BE2C (cell line): ENCODE data around the gene MND1.

ENCODE experiments used
- DNase-seq: peaks from one replicate; pipeline ENCODE4 v3.0.0-alpha.2; 2020
- H3K27me3 ChIP-seq: fragments of 250-450 bp; sonication (Bioruptor Pico); 2 replicates; pipeline ENCODE4 v1.5.1; 2020; ENCODE audit warnings: mild to moderate bottlenecking
- H3K36me3 ChIP-seq: fragments of 250-450 bp; sonication (Bioruptor Pico); 2 replicates; pipeline ENCODE4 v1.5.1; 2020; ENCODE audit warnings: mild to moderate bottlenecking
- H3K4me1 ChIP-seq: fragments of 250-450 bp; sonication (Bioruptor Pico); 2 replicates; pipeline ENCODE4 v1.5.1; 2020
- H3K4me3 ChIP-seq: 2 replicates; pipeline ENCODE4 v1.5.1; 2011; ENCODE audit warnings: low read depth, low read length
- H3K9me3 ChIP-seq: fragments of 250-450 bp; sonication (Bioruptor Pico); 2 replicates; pipeline ENCODE4 v1.5.1; 2020
- TF ChIP-seq, protein P1 (sequence below): IDR thresholded peaks from 2 replicates; pipeline ENCODE4 v1.5.1; 2012; ENCODE audit warnings: mild to moderate bottlenecking, low read depth, low read length

MND1 gene

DNA sequence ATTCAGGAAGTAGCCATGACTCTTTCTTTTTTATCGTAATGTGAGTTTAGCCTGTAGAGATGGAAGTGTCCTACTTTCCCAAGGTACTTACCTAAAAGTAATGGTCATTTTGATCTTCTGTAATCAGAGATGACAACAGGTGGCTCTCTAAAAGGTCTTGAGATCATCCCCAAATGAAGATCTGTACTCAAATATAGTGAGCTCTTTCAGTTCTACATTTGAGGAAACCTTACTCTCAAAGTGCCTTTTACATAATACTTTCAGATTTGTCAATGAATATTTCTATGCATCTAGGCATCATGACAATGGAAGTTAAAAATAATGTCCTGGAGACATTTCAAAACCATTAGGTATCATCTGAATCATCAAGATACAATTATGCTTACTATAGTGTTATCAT is 17.2 kb upstream of the MND1 start:
- Histone ChIP-seq H3K27me3 (no peaks in the 10 kb centered on the region), H3K9me3 (no peaks in the 10 kb centered on the region), H3K4me3 (no peak overlapping the region), H3K36me3 (peaks cover 39% of the 10 kb centered on the region), H3K4me1 (no peaks in the 10 kb centered on the region)
- no peak for DNase-seq
- TF ChIP-seq, protein P1, sequence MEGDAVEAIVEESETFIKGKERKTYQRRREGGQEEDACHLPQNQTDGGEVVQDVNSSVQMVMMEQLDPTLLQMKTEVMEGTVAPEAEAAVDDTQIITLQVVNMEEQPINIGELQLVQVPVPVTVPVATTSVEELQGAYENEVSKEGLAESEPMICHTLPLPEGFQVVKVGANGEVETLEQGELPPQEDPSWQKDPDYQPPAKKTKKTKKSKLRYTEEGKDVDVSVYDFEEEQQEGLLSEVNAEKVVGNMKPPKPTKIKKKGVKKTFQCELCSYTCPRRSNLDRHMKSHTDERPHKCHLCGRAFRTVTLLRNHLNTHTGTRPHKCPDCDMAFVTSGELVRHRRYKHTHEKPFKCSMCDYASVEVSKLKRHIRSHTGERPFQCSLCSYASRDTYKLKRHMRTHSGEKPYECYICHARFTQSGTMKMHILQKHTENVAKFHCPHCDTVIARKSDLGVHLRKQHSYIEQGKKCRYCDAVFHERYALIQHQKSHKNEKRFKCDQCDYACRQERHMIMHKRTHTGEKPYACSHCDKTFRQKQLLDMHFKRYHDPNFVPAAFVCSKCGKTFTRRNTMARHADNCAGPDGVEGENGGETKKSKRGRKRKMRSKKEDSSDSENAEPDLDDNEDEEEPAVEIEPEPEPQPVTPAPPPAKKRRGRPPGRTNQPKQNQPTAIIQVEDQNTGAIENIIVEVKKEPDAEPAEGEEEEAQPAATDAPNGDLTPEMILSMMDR = no peak

DNA sequence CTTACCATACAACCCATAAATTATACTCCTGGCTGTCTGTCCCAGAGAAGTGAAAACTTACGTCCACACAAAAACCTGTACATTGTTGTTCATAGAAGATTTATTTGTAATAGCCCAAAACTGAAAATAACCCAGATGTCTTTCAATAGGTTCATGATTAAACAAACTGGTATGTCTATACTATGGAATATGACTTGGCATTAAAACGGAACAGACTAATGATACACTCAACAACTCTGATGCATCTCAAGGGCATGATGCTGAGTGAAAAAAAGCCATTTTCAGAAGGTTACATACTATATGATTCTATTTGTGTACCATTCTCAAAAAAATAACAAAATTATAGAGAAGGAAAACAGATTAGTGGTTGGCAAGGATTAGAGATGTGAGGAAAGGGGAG is 11.6 kb upstream of the MND1 start:
- Histone ChIP-seq H3K4me3 (no peak overlapping the region), H3K27me3 (no peaks in the 10 kb centered on the region), H3K9me3 (no peaks in the 10 kb centered on the region), H3K4me1 (no peaks in the 10 kb centered on the region), H3K36me3 (peaks cover 19% of the 10 kb centered on the region)
- TF ChIP-seq, protein P1 = no peak
- no peak for DNase-seq

DNA sequence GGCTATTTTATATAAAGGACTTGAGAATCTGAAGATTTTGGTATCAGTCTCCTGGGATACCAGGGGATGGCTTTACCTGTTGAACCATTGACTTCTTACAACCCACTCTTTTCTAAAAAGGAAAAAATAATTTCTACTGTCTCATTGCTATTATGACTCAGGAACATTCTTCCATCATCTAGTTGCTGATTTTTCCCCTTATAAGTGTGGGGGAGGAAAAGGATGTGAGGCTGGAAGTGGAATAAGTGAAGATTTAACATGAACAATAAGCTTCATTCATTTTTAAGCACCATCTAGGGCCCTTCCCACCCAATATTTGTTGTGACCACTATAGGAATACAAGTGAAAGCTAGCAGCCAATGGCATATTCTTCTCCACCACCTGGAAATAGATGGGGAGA is 10.6 kb upstream of the MND1 start:
- Histone ChIP-seq H3K4me1 (no peaks in the 10 kb centered on the region), H3K27me3 (no peaks in the 10 kb centered on the region)
- TF ChIP-seq, protein P1 = no peak

DNA sequence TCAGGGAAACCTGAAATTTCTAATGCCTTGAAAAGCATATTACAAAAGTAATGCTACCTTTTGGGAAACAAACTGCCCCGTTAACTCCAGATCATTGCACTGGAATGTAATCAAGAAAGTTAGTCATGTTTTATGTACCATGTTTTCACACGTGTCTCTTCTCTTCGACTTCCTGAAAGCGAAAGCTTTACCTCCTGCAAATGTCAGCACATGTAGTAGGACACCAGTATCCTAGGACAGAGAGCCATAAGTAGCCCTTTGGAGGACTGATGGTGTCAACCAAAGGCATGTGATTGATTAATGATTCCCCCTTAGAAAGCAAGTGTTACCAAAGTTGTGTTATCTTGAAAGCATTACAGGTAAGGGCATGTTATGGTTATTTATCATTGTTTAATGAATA is 8.8 kb upstream of the MND1 start:
- TF ChIP-seq, protein P1 = no peak
- H3K4me3 ChIP-seq = no peak overlapping the region
- no peaks in the 10 kb centered on the region for H3K27me3 ChIP-seq
- no peak for DNase-seq
- H3K36me3 ChIP-seq = peaks cover 10% of the 10 kb centered on the region; the same call in 1 of the 2 replicates
- H3K4me1 ChIP-seq = no peaks in the 10 kb centered on the region
- H3K9me3 ChIP-seq = no peaks in the 10 kb centered on the region

More for the DNA sequence above, 10.6 kb upstream of the MND1 start:
- Histone ChIP-seq H3K9me3 (no peaks in the 10 kb centered on the region), H3K4me3 (no peak overlapping the region), H3K36me3 (peaks cover 13% of the 10 kb centered on the region)
- no peak for DNase-seq

DNA sequence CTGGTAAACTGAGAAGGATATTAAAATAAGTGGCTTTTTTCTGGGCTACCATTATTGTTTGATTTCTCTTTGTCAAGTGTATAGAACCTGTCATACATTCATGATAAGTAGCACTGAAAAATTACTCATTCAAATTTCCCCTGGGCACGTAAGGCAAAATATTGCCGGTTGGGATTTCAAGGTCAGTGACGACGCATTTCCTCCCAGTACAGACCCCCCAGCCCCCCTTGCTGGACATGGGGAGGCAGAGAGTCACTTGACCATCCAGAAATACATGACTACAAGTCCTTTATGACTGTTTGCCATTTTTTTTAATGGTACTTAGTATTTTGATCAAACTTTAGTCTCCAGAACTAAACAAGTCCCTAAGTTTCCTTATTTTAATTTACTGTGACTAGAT is 6.8 kb upstream of the MND1 start:
- Histone ChIP-seq H3K9me3 (no peaks in the 10 kb centered on the region), H3K4me1 (no peaks in the 10 kb centered on the region), H3K36me3 (0 out of 2 replicates have a peak, but pooled peaks cover 6% of the 10 kb centered on the region), H3K4me3 (no peak overlapping the region), H3K27me3 (no peaks in the 10 kb centered on the region)
- DNase-seq = no peak
- TF ChIP-seq, protein P1 = no peak

DNA sequence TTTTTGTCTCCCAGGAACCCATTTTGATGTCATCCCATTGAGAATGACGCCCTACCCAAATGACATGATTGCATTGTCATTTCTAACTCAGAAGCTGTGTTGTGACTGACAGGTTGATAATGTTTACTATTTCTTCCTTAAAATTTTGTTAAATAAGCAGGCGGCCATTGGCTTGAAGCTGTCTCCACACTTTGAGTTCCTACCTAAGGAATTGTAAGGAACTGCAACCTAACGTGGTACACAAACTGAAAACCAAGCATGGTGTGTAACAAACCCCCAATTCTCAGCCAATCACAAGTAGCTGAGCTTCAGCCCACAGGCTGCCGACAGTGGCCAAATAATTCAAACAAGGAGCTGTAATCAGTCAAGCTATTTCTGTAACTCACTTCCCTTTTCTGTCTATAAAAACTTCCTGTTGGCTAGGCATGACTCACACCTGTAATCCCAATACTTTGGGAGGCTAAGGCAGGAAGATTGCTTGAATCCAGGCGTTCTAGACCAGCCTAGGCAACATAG is 2.9 kb upstream of the MND1 start:
- no peak for DNase-seq
- Histone ChIP-seq H3K4me1 (no peaks in the 10 kb centered on the region), H3K4me3 (no peak overlapping the region), H3K9me3 (no peaks in the 10 kb centered on the region), H3K36me3 (0 out of 2 replicates have a peak, but pooled peaks cover 3% of the 10 kb centered on the region), H3K27me3 (no peaks in the 10 kb centered on the region)
- TF ChIP-seq, protein P1 = no peak
